Smooth muscle cell (in vitro differentiated cells): ENCODE measurements around the gene ITCH. TPM values are rescaled to one million over a fixed set of nuclear protein-coding genes. Genes with fewer than 3 reads are reported as not detected.
"Not testable (repeated sequence)": the region's sequence is repeated elsewhere in the genome, so short reads cannot be mapped to it uniquely, and the experiment has no call there.

ENCODE experiments used
- DNase-seq: peaks from one replicate; lab custom pipeline; 2025; ENCODE audit not compliant: unreplicated experiment; lab: John Stamatoyannopoulos, UW
- H2AFZ ChIP-seq: fragments of 200-600 bp; sonication (generic); 2 replicates; pipeline ENCODE4 v1.6.0; 2016; ENCODE audit warnings: antibody characterized with exemption, low read depth, mild to moderate bottlenecking
- H3F3A ChIP-seq: fragments of 200-600 bp; sonication (generic); 2 replicates; pipeline ENCODE4 v1.6.0; 2017; ENCODE audit warnings: antibody characterized with exemption, low read depth
- H3K27ac ChIP-seq: fragments of 200-600 bp; sonication (generic); 2 replicates; pipeline ENCODE4 v1.5.1; 2016; ENCODE audit warnings: low read depth, mild to moderate bottlenecking
- H3K27me3 ChIP-seq: fragments of 200-600 bp; sonication (generic); 2 replicates; pipeline ENCODE4 v1.6.1; 2016; ENCODE audit warnings: low read depth, mild to moderate bottlenecking
- H3K36me3 ChIP-seq: fragments of 200-600 bp; sonication (generic); 2 replicates; pipeline ENCODE4 v1.5.1; 2016; ENCODE audit warnings: low read depth
- H3K4me1 ChIP-seq: fragments of 200-600 bp; sonication (generic); 2 replicates; pipeline ENCODE4 v1.5.1; 2016; ENCODE audit warnings: low read depth
- H3K4me2 ChIP-seq: fragments of 200-600 bp; sonication (generic); 2 replicates; pipeline ENCODE4 v1.6.0; 2016; ENCODE audit warnings: mild to moderate bottlenecking
- H3K4me3 ChIP-seq: fragments of 200-600 bp; sonication (generic); 2 replicates; pipeline ENCODE4 v1.5.1; 2016; ENCODE audit warnings: mild to moderate bottlenecking
- H3K79me2 ChIP-seq: fragments of 200-600 bp; sonication (generic); 2 replicates; pipeline ENCODE4 v1.6.0; 2016; ENCODE audit warnings: low read depth, mild to moderate bottlenecking
- H3K9ac ChIP-seq: fragments of 200-600 bp; sonication (generic); 2 replicates; pipeline ENCODE4 v1.6.0; 2016; ENCODE audit warnings: low read depth
- H3K9me3 ChIP-seq: fragments of 200-600 bp; sonication (generic); replicated peaks from 2 replicates; pipeline ENCODE4 v1.5.1; 2016; ENCODE audit warnings: low read depth
- H4K20me1 ChIP-seq: fragments of 200-600 bp; sonication (generic); 2 replicates; pipeline ENCODE4 v1.6.0; 2016; ENCODE audit warnings: low read depth
- CTCF ChIP-seq: fragments of 200-600 bp; sonication (generic); IDR thresholded peaks from 2 replicates; pipeline ENCODE4 v1.5.1; 2017; ENCODE audit warnings: borderline replicate concordance, mild to moderate bottlenecking, antibody characterized with exemption; ENCODE audit not compliant: insufficient read depth, poor library complexity, severe bottlenecking
- WGBS: methylation state at CpG from one replicate; pipeline ENCODE4 v1.1.7; 2016; ENCODE audit warnings: low lambda C conversion rate; 5-methylcytosine and 5-hydroxymethylcytosine counted together
- polyA plus RNA-seq: library from polyadenylated mRNA; unstranded; fragments of >200 nt; fragmentation: Nextera tagmentation; extraction: Ambion mirVana; gene quantifications from 2 replicates; pipeline ENCODE4 v1.2.1, GENCODE V29; 2016
- total RNA-seq: library from RNA; depleted of rRNA; stranded (reverse); fragments of >200 nt; gene quantifications from 2 replicates; pipeline ENCODE4 v1.2.3, GENCODE V29; 2014

The ITCH gene
- total and polyA plus RNA-seq, 2 experiments from 2014 or later, result 21.9 to 96.7 TPM

DNA sequence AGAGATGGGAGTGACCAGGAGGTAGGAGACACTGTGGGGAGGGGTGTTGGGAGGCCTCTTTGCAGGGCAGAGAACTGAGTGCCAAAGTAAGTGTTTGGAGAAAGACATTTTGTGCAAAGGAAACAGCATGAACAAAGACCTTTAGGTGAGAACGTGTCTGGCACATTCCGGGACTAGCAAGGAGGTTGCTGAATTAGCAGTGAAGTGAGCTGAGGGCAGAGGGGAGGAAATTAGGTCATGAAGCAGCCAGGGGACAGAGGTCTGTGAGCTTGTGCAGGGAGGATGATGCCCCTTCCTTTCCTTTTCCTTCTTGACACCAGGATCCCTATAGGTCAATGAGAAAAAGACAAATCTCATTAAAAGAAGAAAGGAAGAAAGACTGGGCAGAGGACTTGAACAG, 38.5 kb upstream of the ITCH start:
- H2AFZ ChIP-seq, result no peak overlapping the region
- 56% methylated on average over 2 of the region's 2 CpGs for WGBS
- H3K4me2 ChIP-seq, result no peak overlapping the region

GRCh38 chr20:34328207-34328606, 34.9 kb upstream of the ITCH start:
- H3K4me3 ChIP-seq, H3K9ac ChIP-seq, H3K79me2 ChIP-seq, DNase-seq, H3K9me3 ChIP-seq, H2AFZ ChIP-seq, H3K36me3 ChIP-seq, H4K20me1 ChIP-seq, H3K4me2 ChIP-seq, H3F3A ChIP-seq, H3K27ac ChIP-seq, H3K27me3 ChIP-seq, H3K4me1 ChIP-seq: not testable (repeated sequence)
- WGBS, result 97% methylated on average over 4 of the region's 4 CpGs

More for the DNA sequence above, 38.5 kb upstream of the ITCH start:
- Histone ChIP-seq H3F3A (no peaks in the 10 kb centered on the region), H3K36me3 (no peaks in the 10 kb centered on the region), H4K20me1 (no peaks in the 10 kb centered on the region), H3K9ac (no peak overlapping the region), H3K79me2 (no peaks in the 10 kb centered on the region), H3K4me1 (peaks cover 3% of the 10 kb centered on the region), H3K27ac (no peak overlapping the region), H3K9me3 (no peaks in the 10 kb centered on the region), H3K4me3 (no peak overlapping the region), H3K27me3 (no peaks in the 10 kb centered on the region)
- DNase-seq, result no peak
- no peak for TF ChIP-seq CTCF

DNA sequence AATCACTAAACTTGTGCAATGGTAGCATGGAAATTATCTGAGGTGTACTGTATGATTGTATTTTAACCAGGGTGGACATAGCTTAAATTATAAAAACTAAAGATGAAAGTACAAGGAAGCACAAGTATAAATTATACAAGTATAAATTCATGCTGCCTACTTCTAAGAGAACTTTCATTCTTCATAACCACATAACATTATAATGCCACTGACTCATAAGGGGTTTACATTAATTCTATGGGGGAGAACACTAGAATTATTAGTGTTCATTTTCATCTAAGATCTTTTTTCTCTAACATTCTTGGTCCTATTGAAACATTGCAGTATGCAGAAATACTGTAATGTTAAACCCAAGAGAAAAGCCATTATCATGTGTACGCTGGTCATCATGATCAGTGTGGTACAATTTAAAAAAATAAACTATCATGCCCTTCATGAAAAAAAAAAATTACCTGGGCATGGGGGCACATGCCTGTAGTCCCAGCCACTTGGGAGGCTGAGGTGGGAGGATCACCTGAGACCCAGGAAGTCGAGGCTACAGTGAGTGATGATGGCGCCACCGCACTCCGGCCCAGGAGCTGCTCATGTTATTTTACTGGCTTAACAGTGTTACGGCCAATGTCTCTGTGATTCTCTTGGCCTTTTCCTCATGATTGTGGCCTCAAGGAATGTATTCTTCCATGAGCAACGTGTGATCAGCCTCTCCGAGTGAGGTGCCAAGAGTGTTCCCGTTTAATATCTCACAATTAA, 34.0 kb upstream of the ITCH start:
- peaks cover 3% of the 10 kb centered on the region for H3K4me1 ChIP-seq
- H3K4me2 ChIP-seq, result no peak overlapping the region
- no peak for TF ChIP-seq CTCF
- no peaks in the 10 kb centered on the region for H3K36me3 ChIP-seq
- no peak for DNase-seq
- H2AFZ ChIP-seq, result no peak overlapping the region
- no peak overlapping the region for H3K27ac ChIP-seq
- no peaks in the 10 kb centered on the region for H4K20me1 ChIP-seq
- WGBS, result 89% methylated on average over 9 of the region's 9 CpGs
- no peak overlapping the region for H3K9ac ChIP-seq
- H3K79me2 ChIP-seq, result no peaks in the 10 kb centered on the region
- H3K4me3 ChIP-seq, result no peak overlapping the region
- no peaks in the 10 kb centered on the region for H3F3A ChIP-seq
- H3K9me3 ChIP-seq, result no peaks in the 10 kb centered on the region
- no peaks in the 10 kb centered on the region for H3K27me3 ChIP-seq

DNA sequence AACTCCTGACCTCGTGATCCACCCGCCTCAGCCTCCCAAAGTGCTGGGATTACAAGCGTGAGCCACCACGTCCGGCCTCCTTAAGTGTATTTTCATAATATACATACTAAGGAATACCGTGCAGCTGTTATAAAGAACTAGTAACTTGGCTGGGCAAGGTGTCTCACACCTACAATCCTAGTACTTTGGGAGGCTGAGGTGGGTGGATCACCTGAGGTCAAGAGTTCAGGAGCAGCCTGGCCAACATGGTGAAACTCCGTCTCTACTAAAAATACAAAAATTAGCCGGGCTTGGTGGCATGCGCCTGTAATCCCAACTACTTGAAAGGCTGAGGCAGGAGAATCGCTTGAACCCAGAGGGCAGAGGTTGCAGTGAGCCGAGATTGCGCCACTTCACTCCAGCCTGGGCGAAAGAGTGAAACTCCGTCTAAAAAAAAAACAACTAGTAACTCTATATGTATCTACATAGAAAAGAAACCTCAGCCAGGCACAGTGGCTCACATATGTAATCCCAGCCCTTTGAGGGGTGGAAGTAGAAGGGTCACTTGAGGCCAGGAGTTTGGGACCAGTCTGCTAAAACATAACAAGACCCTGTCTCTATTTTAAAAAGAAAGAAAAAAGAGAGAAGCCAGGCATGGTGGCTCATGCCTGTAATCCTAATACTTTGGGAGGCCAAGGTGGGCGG, 32.1 kb upstream of the ITCH start:
- WGBS, result 95% methylated on average over 15 of the region's 15 CpGs
- H3K27ac ChIP-seq, H3K27me3 ChIP-seq, H3K9me3 ChIP-seq, DNase-seq, H3F3A ChIP-seq, H3K4me3 ChIP-seq, H4K20me1 ChIP-seq, H3K4me2 ChIP-seq, H3K79me2 ChIP-seq, H3K36me3 ChIP-seq, H3K9ac ChIP-seq, H3K4me1 ChIP-seq, H2AFZ ChIP-seq: not testable (repeated sequence)
